ENCODE data around the gene PARM1.

DNA sequence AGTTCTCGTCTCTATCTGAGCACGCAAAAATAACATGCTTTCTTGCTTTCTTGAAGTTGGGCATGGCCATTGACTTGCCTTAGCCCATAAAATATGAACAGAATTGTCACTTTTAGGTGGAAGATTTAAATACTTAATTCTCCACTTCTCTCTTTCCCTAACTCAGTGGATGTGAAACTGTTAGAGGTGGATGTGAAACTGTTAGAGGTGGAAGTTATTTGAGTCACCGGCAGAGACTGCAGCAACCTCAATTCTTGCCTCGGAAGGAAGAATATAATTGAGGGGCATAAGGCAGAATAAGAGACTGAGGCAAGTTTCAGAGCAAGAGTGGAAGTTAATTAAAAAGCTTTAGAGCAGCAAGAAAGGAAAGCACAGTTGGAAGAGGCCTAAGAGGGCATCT is 2.8 kb upstream of the PARM1 start:
- TF ChIP-seq CTCF (IDR thresholded peaks at IDR 0.05): no peak
- no peak for TF ChIP-seq JUND (IDR thresholded peaks at IDR 0.05)
- TF ChIP-seq, protein P1, sequence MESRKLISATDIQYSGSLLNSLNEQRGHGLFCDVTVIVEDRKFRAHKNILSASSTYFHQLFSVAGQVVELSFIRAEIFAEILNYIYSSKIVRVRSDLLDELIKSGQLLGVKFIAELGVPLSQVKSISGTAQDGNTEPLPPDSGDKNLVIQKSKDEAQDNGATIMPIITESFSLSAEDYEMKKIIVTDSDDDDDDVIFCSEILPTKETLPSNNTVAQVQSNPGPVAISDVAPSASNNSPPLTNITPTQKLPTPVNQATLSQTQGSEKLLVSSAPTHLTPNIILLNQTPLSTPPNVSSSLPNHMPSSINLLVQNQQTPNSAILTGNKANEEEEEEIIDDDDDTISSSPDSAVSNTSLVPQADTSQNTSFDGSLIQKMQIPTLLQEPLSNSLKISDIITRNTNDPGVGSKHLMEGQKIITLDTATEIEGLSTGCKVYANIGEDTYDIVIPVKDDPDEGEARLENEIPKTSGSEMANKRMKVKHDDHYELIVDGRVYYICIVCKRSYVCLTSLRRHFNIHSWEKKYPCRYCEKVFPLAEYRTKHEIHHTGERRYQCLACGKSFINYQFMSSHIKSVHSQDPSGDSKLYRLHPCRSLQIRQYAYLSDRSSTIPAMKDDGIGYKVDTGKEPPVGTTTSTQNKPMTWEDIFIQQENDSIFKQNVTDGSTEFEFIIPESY (IDR thresholded peaks at IDR 0.05; ENCODE audit: borderline replicate concordance, low read depth): no peak
- TF ChIP-seq, protein P2, sequence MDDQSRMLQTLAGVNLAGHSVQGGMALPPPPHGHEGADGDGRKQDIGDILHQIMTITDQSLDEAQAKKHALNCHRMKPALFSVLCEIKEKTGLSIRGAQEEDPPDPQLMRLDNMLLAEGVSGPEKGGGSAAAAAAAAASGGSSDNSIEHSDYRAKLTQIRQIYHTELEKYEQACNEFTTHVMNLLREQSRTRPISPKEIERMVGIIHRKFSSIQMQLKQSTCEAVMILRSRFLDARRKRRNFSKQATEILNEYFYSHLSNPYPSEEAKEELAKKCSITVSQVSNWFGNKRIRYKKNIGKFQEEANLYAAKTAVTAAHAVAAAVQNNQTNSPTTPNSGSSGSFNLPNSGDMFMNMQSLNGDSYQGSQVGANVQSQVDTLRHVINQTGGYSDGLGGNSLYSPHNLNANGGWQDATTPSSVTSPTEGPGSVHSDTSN (IDR thresholded peaks at IDR 0.05): no peak
- no peak for TF ChIP-seq RAD21 (IDR thresholded peaks at IDR 0.05; ENCODE audit: low read length)
- no peak for TF ChIP-seq YY1 (IDR thresholded peaks at IDR 0.05; ENCODE audit: low read depth)
- TF ChIP-seq SMC3 (IDR thresholded peaks at IDR 0.05; ENCODE audit: low read depth, low read length): no peak
- no peak for TF ChIP-seq EP300 (IDR thresholded peaks at IDR 0.05; ENCODE audit: borderline replicate concordance in 1 of 2, low read depth in 1 of 2, low read length in 1 of 2)
- TF ChIP-seq FOXM1 (IDR thresholded peaks at IDR 0.05; ENCODE audit: low read depth): no peak
- no peak for TF ChIP-seq RCOR1 (IDR thresholded peaks at IDR 0.05; ENCODE audit: low read length)
- TF ChIP-seq CHD2 (IDR thresholded peaks at IDR 0.05; ENCODE audit: low read length, partially characterized antibody): no peak
- TF ChIP-seq NFIC (IDR thresholded peaks at IDR 0.05; ENCODE audit: borderline replicate concordance): no peak
- no peak for TF ChIP-seq POLR2AphosphoS5 (IDR thresholded peaks at IDR 0.05; ENCODE audit: low read depth, low read length)
